ENCODE results near the gene ARHGEF1.
A peak's percentile ranks its signal among the peaks of the same experiment; 100 is the strongest.

ARHGEF1 gene, protein sequence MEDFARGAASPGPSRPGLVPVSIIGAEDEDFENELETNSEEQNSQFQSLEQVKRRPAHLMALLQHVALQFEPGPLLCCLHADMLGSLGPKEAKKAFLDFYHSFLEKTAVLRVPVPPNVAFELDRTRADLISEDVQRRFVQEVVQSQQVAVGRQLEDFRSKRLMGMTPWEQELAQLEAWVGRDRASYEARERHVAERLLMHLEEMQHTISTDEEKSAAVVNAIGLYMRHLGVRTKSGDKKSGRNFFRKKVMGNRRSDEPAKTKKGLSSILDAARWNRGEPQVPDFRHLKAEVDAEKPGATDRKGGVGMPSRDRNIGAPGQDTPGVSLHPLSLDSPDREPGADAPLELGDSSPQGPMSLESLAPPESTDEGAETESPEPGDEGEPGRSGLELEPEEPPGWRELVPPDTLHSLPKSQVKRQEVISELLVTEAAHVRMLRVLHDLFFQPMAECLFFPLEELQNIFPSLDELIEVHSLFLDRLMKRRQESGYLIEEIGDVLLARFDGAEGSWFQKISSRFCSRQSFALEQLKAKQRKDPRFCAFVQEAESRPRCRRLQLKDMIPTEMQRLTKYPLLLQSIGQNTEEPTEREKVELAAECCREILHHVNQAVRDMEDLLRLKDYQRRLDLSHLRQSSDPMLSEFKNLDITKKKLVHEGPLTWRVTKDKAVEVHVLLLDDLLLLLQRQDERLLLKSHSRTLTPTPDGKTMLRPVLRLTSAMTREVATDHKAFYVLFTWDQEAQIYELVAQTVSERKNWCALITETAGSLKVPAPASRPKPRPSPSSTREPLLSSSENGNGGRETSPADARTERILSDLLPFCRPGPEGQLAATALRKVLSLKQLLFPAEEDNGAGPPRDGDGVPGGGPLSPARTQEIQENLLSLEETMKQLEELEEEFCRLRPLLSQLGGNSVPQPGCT

DNA sequence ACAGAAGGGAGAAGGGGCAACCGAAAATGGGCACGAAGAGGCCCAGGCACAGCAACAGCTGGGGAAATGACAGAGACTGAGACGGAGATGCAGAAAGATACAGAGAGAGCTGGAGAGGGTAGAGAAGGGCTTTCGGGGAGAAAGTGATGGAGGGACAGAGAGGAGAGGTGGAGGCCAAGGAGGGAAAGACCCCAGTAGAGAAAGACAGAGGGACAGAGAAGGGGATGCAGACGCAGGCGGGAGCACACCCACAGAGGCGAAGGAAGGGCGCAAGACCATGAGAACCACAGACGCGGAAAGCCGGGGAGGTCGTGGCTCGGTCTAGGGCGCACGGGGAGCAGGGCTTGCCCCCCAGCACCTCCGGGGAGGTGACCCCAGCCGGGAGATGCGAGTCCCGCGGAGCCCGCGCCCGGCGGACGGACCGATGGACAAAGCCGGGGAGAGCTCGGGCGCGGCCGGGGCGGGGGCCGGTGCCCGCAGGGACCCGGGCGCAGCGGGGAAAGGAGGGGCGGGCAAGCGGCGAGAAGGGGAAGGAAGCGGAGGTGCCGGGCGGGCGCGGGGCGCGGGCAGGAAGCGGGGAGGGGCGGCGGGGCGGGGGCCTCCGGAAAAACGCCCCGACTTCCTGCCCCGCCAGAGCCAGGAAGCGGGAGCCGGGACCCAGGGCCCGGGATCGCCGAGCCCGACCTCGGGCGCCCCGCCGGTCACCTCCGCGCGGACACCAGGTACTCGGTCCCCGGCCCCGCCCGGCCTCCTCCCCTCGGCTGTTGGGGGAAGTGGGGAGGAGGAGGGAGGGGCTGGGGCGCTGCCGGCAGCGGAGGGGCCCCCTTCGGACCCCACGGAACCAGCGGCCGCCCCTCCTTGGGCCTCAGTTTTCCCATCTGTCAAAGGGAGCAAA, at the start of gene ARHGEF1:
TSS of gene ARHGEF1 (plus strand) at position 617 of the 895 bp plus-strand sequence. CDS start 4,899 bp downstream, outside the sequence.
- peak; percentile 65 for DNase-seq (ENCODE audit: low spot score)
- H3K4me3 Mint-ChIP-seq = peak within 1 kb of the TSS; percentile 98
- H3K9me3 Mint-ChIP-seq = no peaks in the 10 kb centered on the region
- no peaks in the 10 kb centered on the region for H3K27me3 Mint-ChIP-seq (ENCODE audit: low read depth)
- peaks cover 41% of the 10 kb centered on the region for H3K36me3 Mint-ChIP-seq (ENCODE audit: low read depth)
- H3K4me1 Mint-ChIP-seq (ENCODE audit: low read depth) = peaks cover 42% of the 10 kb centered on the region
- peak within 1 kb of the TSS; percentile 97 for H3K27ac Mint-ChIP-seq

DNA sequence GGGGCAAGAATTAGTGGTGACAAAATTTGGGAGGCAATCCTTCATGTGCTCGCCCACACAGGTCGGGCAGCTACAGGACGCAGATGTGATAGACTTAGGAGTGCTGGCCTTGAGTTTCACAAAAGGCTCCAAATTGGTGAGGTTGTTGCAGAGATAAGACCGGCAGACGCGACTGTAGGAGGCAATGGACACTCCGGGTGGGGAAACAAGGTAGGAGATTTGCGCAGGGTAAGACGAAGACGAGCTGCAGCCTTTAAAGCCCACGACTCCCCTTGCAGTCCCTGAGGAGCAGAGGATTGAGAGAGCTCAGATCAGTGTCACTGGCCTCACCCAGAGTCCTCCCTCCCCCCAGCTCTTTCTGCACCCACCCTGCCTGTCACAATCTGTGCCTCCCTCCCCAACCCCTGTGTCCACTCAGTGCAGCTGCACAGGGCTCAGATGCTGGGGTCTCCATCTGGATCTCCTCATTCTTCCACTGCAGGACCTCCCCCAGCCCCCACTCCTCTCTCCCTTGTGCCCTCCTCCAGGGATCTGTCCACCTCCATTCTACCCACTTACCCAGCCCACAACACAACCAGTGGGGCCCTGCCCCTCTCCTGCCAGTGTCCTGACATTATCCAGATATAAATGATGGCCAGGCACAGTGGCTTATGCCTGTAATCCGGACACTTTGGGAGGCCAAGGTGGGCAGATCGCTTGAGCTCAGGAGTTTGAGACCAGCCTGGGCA, 44.8 kb upstream of the ARHGEF1 start:
- Mint-ChIP-seq H3K36me3 (ENCODE audit: low read depth) (no peaks in the 10 kb centered on the region), H3K27me3 (ENCODE audit: low read depth) (peaks cover 28% of the 10 kb centered on the region), H3K4me1 (ENCODE audit: low read depth) (no peaks in the 10 kb centered on the region), H3K9me3 (no peaks in the 10 kb centered on the region), H3K27ac (no peak overlapping the region), H3K4me3 (no peak overlapping the region)
- DNase-seq (ENCODE audit: low spot score) = no peak

DNA sequence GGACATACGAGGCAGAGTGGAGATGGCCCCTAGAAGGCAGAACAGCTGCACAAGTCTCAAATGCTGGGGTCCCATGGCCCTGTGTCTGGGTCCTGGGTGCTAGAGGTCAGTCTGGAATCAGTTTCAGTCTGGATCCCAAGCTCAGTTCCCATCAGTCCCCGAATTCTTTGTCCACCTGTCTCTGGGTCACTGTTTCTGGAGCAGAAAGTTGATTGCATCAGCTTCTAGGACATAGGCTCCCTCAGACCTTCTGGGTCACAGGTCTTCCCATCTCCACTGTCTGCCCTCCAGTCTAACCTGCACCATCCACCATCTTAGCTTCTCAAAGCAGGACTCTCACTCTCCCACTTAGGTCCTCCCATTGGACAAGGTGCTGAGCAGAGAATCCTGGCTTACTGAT, 43.8 kb upstream of the ARHGEF1 start:
- Mint-ChIP-seq H3K9me3 (no peaks in the 10 kb centered on the region), H3K27me3 (ENCODE audit: low read depth) (peaks cover 29% of the 10 kb centered on the region), H3K4me3 (no peak overlapping the region), H3K36me3 (ENCODE audit: low read depth) (no peaks in the 10 kb centered on the region), H3K27ac (no peak overlapping the region), H3K4me1 (ENCODE audit: low read depth) (no peaks in the 10 kb centered on the region)
- no peak for DNase-seq (ENCODE audit: low spot score)

DNA sequence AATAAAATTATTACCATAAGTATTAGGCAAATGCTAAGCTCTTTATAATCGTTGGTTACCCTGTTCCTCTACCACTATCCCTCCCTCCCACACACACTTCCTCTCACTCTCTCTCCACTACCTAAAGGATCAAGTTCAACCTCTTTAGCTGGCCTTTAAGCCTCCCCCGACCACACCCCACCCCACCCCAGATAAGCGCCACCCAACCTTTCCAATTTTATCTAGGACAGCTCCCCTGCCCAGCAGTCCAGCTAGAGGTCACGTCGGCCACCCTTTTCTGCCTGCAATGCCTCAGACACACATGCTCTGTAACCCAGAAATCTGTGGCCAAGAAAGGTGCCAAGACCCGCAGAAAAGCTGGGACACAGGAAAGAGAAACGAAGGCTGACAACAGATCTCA, 39.6 kb upstream of the ARHGEF1 start:
- peaks cover 9% of the 10 kb centered on the region for H3K27me3 Mint-ChIP-seq (ENCODE audit: low read depth)
- H3K36me3 Mint-ChIP-seq (ENCODE audit: low read depth) = no peaks in the 10 kb centered on the region

DNA sequence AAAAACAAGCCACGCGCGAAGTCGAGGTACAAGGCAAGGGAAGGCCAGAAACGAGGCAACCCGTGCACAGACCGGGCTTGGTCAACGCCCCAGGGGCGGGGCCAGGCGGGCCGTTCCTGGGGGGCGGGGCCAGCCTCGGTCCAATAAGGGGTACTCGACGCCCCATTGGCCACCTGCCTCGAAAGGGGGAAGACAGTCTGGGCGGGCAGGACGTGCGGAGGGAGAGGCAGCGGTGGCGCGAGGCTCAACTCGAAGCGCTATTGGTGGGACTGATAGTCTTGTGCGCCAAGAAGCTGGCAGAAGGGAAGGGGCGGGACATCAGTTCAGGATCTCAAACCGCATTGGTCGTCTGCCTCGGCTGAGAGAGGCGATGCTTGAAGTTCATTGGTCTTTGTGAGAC, 38.4 kb upstream of the ARHGEF1 start, which contains the start of gene LYPD4:
TSS of gene LYPD4 (minus strand) at position 83 of the 400 bp plus-strand sequence. CDS start 5,398 bp downstream, outside the sequence.
- no peaks in the 10 kb centered on the region for H3K4me1 Mint-ChIP-seq (ENCODE audit: low read depth)
- no peak within 1 kb of the TSS for H3K4me3 Mint-ChIP-seq
- peaks cover 9% of the 10 kb centered on the region for H3K27me3 Mint-ChIP-seq (ENCODE audit: low read depth)
- no peaks in the 10 kb centered on the region for H3K9me3 Mint-ChIP-seq
- peak within 1 kb of the TSS; percentile 11 for H3K27ac Mint-ChIP-seq
- no peaks in the 10 kb centered on the region for H3K36me3 Mint-ChIP-seq (ENCODE audit: low read depth)
- DNase-seq (ENCODE audit: low spot score) = no peak

More for the DNA sequence above, 39.6 kb upstream of the ARHGEF1 start:
- no peak for DNase-seq (ENCODE audit: low spot score)
- no peaks in the 10 kb centered on the region for H3K4me1 Mint-ChIP-seq (ENCODE audit: low read depth)
- no peak overlapping the region for H3K4me3 Mint-ChIP-seq
- no peak overlapping the region for H3K27ac Mint-ChIP-seq
- no peaks in the 10 kb centered on the region for H3K9me3 Mint-ChIP-seq

DNA sequence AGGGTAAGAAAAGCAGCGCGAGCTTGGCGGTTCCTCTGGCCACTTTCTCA, 38.2 kb upstream of the ARHGEF1 start, which contains the start of gene DMRTC2:
TSS of gene DMRTC2 (plus strand) at position 42 of the 50 bp plus-strand sequence. CDS start 2,387 bp downstream, outside the sequence.
- no peak within 1 kb of the TSS for H3K4me3 Mint-ChIP-seq
- H3K27ac Mint-ChIP-seq = peak within 1 kb of the TSS; percentile 11
- no peak for DNase-seq (ENCODE audit: low spot score)
- no peaks in the 10 kb centered on the region for H3K36me3 Mint-ChIP-seq (ENCODE audit: low read depth)
- no peaks in the 10 kb centered on the region for H3K4me1 Mint-ChIP-seq (ENCODE audit: low read depth)
- peaks cover 9% of the 10 kb centered on the region for H3K27me3 Mint-ChIP-seq (ENCODE audit: low read depth)
- no peaks in the 10 kb centered on the region for H3K9me3 Mint-ChIP-seq

DNA sequence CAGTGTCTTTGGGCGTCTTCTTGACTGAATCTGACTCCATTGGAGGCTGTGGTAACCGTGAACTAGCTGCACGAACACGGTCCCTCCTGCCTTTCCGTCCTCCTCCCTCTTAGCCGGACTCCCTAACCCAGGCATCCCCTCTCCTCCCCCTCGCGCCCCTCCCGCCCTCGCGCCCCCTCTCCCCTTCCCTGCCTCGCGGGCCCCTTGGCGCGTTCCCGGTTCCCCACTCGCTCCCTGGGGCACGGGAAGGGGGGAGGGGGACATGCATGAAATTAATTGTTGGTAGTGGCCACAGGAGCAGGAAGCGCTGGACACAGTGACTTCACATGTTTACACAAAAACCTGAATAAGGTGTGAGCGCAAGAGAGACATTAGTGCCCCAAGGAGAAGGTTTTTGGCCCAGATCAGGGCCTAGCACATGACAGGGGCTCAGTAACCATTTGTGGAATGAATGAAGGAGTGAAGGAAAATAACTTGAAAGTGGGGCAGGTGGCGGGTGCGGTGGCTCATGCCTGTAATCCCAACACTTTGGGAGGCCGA, 37.9 kb upstream of the ARHGEF1 start:
- Mint-ChIP-seq H3K27ac (no peak overlapping the region), H3K27me3 (ENCODE audit: low read depth) (peaks cover 8% of the 10 kb centered on the region), H3K4me1 (ENCODE audit: low read depth) (no peaks in the 10 kb centered on the region), H3K9me3 (no peaks in the 10 kb centered on the region), H3K36me3 (ENCODE audit: low read depth) (no peaks in the 10 kb centered on the region), H3K4me3 (no peak overlapping the region)
- DNase-seq (ENCODE audit: low spot score) = no peak

DNA sequence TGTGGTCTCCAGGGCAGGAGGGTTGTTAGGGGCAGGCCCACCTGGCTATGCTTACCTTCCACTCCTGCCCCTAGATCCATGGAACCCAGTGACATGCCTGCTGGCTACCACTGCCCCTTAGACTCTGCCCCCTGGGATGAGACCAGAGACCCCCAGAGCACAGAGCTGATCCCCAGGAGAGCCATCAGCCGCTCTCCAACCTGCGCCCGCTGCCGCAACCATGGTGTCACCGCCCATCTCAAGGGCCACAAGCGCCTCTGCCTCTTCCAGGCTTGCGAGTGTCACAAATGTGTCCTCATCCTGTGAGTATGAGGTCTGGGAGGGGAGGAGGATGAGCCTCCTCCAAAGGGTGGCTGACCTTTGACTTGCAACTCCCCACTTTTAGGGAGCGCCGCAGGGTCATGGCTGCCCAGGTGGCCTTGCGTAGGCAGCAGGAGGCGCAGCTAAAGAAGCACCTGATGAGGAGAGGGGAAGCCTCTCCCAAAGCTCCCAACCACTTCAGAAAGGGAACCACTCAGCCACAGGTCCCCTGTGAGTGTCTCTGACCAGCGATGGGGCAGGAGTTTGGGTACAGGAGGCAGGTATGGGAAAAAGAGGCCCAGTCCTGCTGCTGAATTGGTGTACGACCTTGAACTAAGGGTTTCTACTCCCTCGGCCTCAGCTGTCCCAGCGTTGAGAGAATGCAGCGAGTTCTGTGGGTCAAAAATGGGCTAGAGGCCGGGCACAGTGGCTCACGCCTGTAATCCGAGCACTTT, 35.5 kb upstream of the ARHGEF1 start:
- peaks cover 21% of the 10 kb centered on the region for H3K27me3 Mint-ChIP-seq (ENCODE audit: low read depth)
- no peaks in the 10 kb centered on the region for H3K36me3 Mint-ChIP-seq (ENCODE audit: low read depth)
- no peak overlapping the region for H3K27ac Mint-ChIP-seq
- no peaks in the 10 kb centered on the region for H3K9me3 Mint-ChIP-seq
- H3K4me3 Mint-ChIP-seq = no peak overlapping the region
- H3K4me1 Mint-ChIP-seq (ENCODE audit: low read depth) = no peaks in the 10 kb centered on the region
- DNase-seq (ENCODE audit: low spot score) = no peak

DNA sequence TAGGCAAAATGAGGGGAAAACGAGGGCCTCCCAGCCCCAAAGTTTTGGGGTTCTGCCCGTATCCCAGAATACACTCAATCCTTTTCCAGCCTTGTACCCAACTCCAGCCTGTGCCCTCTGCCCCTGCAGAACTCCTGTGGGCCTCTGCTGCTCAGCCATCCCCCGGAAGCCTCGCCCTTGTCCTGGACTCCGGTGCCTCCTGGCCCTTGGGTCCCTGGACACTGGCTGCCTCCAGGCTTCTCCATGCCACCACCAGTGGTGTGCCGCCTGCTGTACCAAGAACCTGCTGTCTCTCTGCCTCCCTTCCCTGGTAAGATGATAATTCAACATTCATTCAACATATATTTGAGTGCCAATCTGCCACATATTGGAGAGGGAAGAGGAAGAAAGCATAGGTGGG, 34.3 kb upstream of the ARHGEF1 start:
- Mint-ChIP-seq H3K4me3 (no peak overlapping the region), H3K4me1 (ENCODE audit: low read depth) (no peaks in the 10 kb centered on the region), H3K36me3 (ENCODE audit: low read depth) (no peaks in the 10 kb centered on the region), H3K9me3 (no peaks in the 10 kb centered on the region), H3K27ac (no peak overlapping the region), H3K27me3 (ENCODE audit: low read depth) (peaks cover 27% of the 10 kb centered on the region)
- DNase-seq (ENCODE audit: low spot score) = no peak

DNA sequence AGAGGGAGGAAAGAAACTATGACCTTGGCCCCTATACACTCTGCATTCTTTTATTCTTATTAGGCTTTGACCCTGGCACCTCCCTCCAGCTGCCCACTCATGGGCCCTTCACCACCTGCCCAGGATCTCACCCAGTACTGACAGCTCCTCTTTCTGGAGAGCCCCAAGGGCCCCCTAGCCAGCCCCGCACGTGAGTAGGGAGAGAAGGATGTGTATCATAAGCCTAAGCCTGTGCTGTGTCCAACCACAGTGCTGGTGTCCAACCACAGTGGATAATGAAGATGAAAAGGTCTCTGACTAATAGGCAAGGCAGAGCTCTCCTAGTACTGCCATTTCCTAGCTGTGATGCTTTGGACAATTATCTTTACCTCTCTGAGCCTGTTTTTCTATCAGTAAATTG, 33.9 kb upstream of the ARHGEF1 start:
- Mint-ChIP-seq H3K4me1 (ENCODE audit: low read depth) (no peaks in the 10 kb centered on the region), H3K27ac (no peak overlapping the region), H3K27me3 (ENCODE audit: low read depth) (peaks cover 28% of the 10 kb centered on the region), H3K9me3 (no peaks in the 10 kb centered on the region), H3K4me3 (no peak overlapping the region), H3K36me3 (ENCODE audit: low read depth) (no peaks in the 10 kb centered on the region)
- DNase-seq (ENCODE audit: low spot score) = no peak

DNA sequence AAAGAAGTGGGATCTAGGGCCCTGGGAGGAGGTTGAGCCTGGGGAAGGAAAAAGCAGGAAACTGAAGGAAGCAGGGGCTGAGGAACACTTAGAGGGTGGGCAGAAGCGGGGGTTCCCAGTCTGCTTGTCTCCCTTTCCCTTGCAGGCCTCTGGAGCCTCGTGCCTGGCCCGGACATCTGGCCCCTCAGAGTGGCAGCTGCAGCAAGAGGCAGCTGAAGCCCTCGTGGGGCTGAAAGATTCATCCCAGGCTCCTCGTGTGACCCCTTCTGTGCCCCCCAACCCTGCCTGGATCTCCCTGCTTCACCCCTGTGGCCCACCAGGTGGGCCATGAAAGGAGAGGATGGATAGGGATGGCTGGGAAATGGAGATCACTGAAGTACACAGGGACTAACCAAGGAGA, 32.6 kb upstream of the ARHGEF1 start:
- no peaks in the 10 kb centered on the region for H3K9me3 Mint-ChIP-seq
- DNase-seq (ENCODE audit: low spot score) = no peak
- H3K27me3 Mint-ChIP-seq (ENCODE audit: low read depth) = peaks cover 39% of the 10 kb centered on the region
- H3K27ac Mint-ChIP-seq = no peak overlapping the region
- no peak overlapping the region for H3K4me3 Mint-ChIP-seq
- no peaks in the 10 kb centered on the region for H3K36me3 Mint-ChIP-seq (ENCODE audit: low read depth)
- no peaks in the 10 kb centered on the region for H3K4me1 Mint-ChIP-seq (ENCODE audit: low read depth)

DNA sequence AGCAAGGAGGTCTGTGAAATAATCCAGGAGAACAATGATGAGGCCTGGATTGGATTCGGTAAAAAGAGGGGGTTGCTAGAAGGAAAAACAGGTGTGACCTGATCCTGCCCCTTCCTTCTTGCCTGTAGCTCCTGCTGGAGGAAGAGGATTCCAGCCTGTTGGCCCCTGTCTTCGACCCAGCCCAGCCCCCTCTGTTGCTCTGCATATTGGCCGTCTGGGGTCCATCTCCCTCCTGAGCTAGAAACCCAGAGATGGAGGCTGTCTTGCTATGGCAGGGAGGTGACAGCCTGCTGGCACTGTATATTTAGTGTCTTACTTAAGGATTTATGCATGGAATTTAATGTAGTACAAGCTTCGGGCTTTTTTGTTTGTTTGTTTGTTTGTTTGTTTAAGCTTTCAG, 31.5 kb upstream of the ARHGEF1 start:
- Mint-ChIP-seq H3K4me1 (ENCODE audit: low read depth) (no peaks in the 10 kb centered on the region), H3K9me3 (no peaks in the 10 kb centered on the region), H3K27me3 (ENCODE audit: low read depth) (peaks cover 39% of the 10 kb centered on the region)

More for the DNA sequence above, 31.5 kb upstream of the ARHGEF1 start:
- H3K4me3 Mint-ChIP-seq = no peak overlapping the region
- H3K36me3 Mint-ChIP-seq (ENCODE audit: low read depth) = no peaks in the 10 kb centered on the region
- DNase-seq (ENCODE audit: low spot score) = no peak
- no peak overlapping the region for H3K27ac Mint-ChIP-seq
